Measurements from ENCODE around the gene NLGN4X.

Gene NLGN4X

DNA sequence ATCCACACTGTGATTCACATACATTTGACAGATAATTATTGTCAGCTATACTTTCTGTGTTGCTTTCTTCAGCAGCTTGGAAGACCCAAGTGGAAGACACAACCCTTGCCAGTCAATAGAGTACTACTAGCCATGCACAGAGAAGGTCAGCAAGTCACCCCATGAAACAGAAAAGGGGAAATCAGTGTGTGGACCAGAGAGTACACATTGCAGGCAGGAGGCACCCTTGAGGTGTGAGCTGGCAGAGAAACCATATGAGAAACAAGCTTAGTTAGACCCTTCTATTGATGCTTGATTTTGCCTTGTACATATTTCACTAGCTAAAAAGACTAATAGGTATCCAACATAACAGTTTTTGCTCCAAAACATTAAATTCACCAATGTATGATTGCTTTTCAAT is 99.5 kb downstream of the NLGN4X start:
- H3K36me3 Mint-ChIP-seq (ENCODE audit: low read depth): no peaks in the 10 kb centered on the region
- H3K27me3 Mint-ChIP-seq: no peaks in the 10 kb centered on the region
- H3K4me1 Mint-ChIP-seq (ENCODE audit: low read depth): no peaks in the 10 kb centered on the region
- intact Hi-C loops (cut with micrococcal nuclease): no loop called here
- H3K9me3 Mint-ChIP-seq: no peaks in the 10 kb centered on the region
- no peak overlapping the region for H3K4me3 Mint-ChIP-seq
- H3K27ac Mint-ChIP-seq: no peak overlapping the region

DNA sequence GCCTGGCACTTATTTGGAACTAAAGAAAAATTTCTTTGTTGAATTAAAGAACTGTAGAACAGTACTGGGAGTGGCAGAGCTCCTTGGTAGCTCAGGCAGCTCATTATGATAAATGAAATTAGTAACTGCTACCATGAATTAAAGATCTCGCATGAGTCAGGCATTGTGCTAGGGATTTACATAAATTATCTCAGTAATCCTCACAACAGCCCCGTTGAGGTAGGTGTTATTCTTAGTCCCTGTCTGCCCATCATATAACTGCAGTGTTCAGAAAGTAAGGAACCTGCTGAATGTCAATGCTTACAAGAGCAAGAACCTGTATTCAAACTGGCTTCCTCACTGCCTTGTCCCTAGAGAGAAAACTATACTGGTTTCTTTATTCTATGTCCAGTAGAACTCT is 108.3 kb downstream of the NLGN4X start:
- H3K36me3 Mint-ChIP-seq (ENCODE audit: low read depth): no peaks in the 10 kb centered on the region
- no peaks in the 10 kb centered on the region for H3K4me1 Mint-ChIP-seq (ENCODE audit: low read depth)
- H3K4me3 Mint-ChIP-seq: no peak overlapping the region

DNA sequence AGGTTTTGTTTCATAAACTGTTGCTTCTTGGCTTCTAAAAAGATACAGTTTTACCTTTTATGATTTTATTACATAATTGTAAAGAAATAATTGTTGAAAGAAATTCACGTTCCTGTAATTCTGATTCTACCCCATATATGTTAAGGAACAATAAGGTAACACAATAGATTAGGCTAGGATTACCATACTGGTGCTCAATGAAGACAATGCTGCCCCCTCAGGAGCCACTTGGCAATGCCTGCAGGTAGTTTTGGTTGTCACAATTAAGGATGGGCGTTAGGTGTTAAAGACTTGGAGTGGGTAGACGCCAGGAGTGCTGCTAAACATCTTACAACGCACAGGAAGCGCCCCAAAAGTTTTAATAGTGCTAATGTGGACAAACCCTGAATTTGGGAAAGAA is 133.2 kb downstream of the NLGN4X start:
- intact Hi-C loops (cut with micrococcal nuclease): no loop called here
- Mint-ChIP-seq H3K9me3 (peaks cover 16% of the 10 kb centered on the region), H3K27me3 (no peaks in the 10 kb centered on the region), H3K4me3 (no peak overlapping the region), H3K36me3 (ENCODE audit: low read depth) (no peaks in the 10 kb centered on the region), H3K27ac (no peak overlapping the region), H3K4me1 (ENCODE audit: low read depth) (no peaks in the 10 kb centered on the region)

More for the DNA sequence above, 108.3 kb downstream of the NLGN4X start:
- Mint-ChIP-seq H3K27me3 (no peaks in the 10 kb centered on the region), H3K27ac (no peak overlapping the region), H3K9me3 (peaks cover 31% of the 10 kb centered on the region)
- intact Hi-C loops (cut with micrococcal nuclease): no loop called here

- intact Hi-C loops (cut with micrococcal nuclease): no loop called here
- Mint-ChIP-seq H3K4me3 (no peak overlapping the region), H3K36me3 (ENCODE audit: low read depth) (no peaks in the 10 kb centered on the region), H3K27me3 (no peaks in the 10 kb centered on the region), H3K4me1 (ENCODE audit: low read depth) (no peaks in the 10 kb centered on the region), H3K27ac (no peak overlapping the region), H3K9me3 (peaks cover 11% of the 10 kb centered on the region)
Observed at GRCh38 chrX:6074532-6074931, 154.1 kb downstream of the NLGN4X start.

GRCh38 chrX:6071731-6072130 is 156.9 kb downstream of the NLGN4X start:
- intact Hi-C loops (cut with micrococcal nuclease): no loop called here
- Mint-ChIP-seq H3K4me1 (ENCODE audit: low read depth) (no peaks in the 10 kb centered on the region), H3K27ac (no peak overlapping the region), H3K27me3 (no peaks in the 10 kb centered on the region), H3K4me3 (no peak overlapping the region), H3K36me3 (ENCODE audit: low read depth) (no peaks in the 10 kb centered on the region), H3K9me3 (peaks cover 11% of the 10 kb centered on the region)

- Mint-ChIP-seq H3K4me1 (ENCODE audit: low read depth) (no peaks in the 10 kb centered on the region), H3K36me3 (ENCODE audit: low read depth) (no peaks in the 10 kb centered on the region), H3K4me3 (no peak overlapping the region), H3K27ac (no peak overlapping the region), H3K9me3 (peaks cover 6% of the 10 kb centered on the region), H3K27me3 (no peaks in the 10 kb centered on the region)
- intact Hi-C loops (cut with micrococcal nuclease): no loop called here
Observed at GRCh38 chrX:6067600-6067999, 161.1 kb downstream of the NLGN4X start.

GRCh38 chrX:6053141-6053540 is 175.5 kb downstream of the NLGN4X start:
- no peaks in the 10 kb centered on the region for H3K36me3 Mint-ChIP-seq (ENCODE audit: low read depth)
- H3K4me1 Mint-ChIP-seq (ENCODE audit: low read depth): no peaks in the 10 kb centered on the region
- intact Hi-C loops (cut with micrococcal nuclease): no loop called here
- no peaks in the 10 kb centered on the region for H3K9me3 Mint-ChIP-seq
- no peak overlapping the region for H3K27ac Mint-ChIP-seq
- H3K27me3 Mint-ChIP-seq: no peaks in the 10 kb centered on the region
- no peak overlapping the region for H3K4me3 Mint-ChIP-seq

DNA sequence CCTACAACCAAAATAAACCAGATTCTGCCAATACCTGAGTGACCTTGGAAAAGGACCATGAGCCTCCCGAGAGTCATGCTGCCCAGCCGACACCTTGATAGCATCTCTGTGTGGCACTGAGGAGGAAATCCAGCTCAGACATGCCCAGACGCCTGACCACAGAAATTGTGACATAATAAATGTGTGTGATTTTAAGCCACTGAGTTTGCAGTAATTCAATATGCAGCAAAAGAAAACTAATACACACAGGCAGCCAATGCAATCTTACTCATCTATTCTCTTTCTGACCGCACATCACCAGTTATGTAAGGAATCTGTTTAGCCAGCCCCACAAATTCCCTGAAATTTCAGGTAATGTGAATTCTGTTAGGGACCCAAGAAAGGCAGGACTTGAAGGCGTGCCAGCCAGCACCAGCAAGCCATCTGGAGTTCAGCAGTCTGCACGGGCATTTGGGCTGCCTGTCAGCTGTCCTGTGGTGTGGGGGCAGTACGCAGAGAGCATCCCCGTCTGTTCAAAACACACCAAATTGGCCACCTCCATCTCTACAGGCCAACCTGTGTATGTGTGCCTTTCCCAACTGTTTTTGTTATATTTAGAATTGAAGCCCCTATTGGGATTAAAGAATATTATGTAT is 176.4 kb downstream of the NLGN4X start:
- Mint-ChIP-seq H3K27me3 (no peaks in the 10 kb centered on the region), H3K36me3 (ENCODE audit: low read depth) (no peaks in the 10 kb centered on the region), H3K27ac (no peak overlapping the region), H3K9me3 (no peaks in the 10 kb centered on the region), H3K4me1 (ENCODE audit: low read depth) (no peaks in the 10 kb centered on the region), H3K4me3 (no peak overlapping the region)
- intact Hi-C loops (cut with micrococcal nuclease): no loop called here

GRCh38 chrX:6049132-6049531 is 179.5 kb downstream of the NLGN4X start:
- Mint-ChIP-seq H3K27ac (no peak overlapping the region), H3K36me3 (ENCODE audit: low read depth) (no peaks in the 10 kb centered on the region), H3K27me3 (no peaks in the 10 kb centered on the region), H3K9me3 (no peaks in the 10 kb centered on the region), H3K4me1 (ENCODE audit: low read depth) (no peaks in the 10 kb centered on the region), H3K4me3 (no peak overlapping the region)
- intact Hi-C loops (cut with micrococcal nuclease): no loop called here

GRCh38 chrX:6041630-6042029 is 187.0 kb downstream of the NLGN4X start:
- Mint-ChIP-seq H3K4me1 (ENCODE audit: low read depth) (no peaks in the 10 kb centered on the region), H3K36me3 (ENCODE audit: low read depth) (no peaks in the 10 kb centered on the region), H3K27ac (no peak overlapping the region), H3K9me3 (no peaks in the 10 kb centered on the region), H3K27me3 (no peaks in the 10 kb centered on the region), H3K4me3 (no peak overlapping the region)
- intact Hi-C loops (cut with micrococcal nuclease): no loop called here

DNA sequence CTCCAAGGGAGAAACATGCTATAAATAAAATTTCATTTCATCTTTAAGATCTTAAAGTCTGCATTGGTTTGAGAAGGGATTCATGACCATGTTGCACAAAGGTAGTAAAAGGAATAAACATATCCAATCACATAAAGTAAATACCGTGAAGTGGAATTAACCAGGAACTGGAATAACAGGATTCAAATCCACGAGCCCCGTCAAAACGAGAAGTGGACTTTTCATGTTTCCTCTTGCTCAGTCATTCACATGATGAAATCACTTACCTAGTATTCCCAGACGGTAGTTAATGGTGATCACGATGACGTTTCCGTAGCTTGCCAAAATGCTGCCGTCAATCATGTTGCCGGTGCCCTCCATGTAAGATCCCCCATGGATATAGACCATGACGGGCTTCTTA is 199.7 kb downstream of the NLGN4X start:
- no peaks in the 10 kb centered on the region for H3K9me3 Mint-ChIP-seq
- H3K27ac Mint-ChIP-seq: no peak overlapping the region
- no peaks in the 10 kb centered on the region for H3K4me1 Mint-ChIP-seq (ENCODE audit: low read depth)
- H3K36me3 Mint-ChIP-seq (ENCODE audit: low read depth): no peaks in the 10 kb centered on the region
- intact Hi-C loops (cut with micrococcal nuclease): no loop called here
- H3K27me3 Mint-ChIP-seq: no peaks in the 10 kb centered on the region
- H3K4me3 Mint-ChIP-seq: no peak overlapping the region

DNA sequence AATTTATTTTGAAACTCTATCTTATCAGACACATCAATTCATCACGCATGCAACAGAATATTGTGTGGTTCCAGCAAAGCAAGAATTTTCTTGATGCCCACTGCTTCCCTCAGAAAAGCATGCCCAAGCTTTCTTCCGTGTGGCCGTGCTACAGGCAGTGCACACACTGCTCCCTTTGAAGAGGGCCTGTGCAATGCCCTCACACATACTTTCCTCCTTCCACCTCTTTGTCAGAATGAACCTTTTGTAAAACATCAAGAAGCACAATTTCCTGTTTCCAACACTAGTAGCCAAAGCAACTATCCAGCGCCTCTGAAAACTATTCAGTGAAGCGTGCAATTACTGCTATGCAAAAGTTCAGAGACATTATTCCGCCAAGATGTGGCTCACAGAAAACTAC is 201.7 kb downstream of the NLGN4X start:
- no peaks in the 10 kb centered on the region for H3K27me3 Mint-ChIP-seq
- no peaks in the 10 kb centered on the region for H3K4me1 Mint-ChIP-seq (ENCODE audit: low read depth)
- H3K27ac Mint-ChIP-seq: no peak overlapping the region
- intact Hi-C loops (cut with micrococcal nuclease): no loop called here
- no peaks in the 10 kb centered on the region for H3K36me3 Mint-ChIP-seq (ENCODE audit: low read depth)
- no peaks in the 10 kb centered on the region for H3K9me3 Mint-ChIP-seq
- no peak overlapping the region for H3K4me3 Mint-ChIP-seq

DNA sequence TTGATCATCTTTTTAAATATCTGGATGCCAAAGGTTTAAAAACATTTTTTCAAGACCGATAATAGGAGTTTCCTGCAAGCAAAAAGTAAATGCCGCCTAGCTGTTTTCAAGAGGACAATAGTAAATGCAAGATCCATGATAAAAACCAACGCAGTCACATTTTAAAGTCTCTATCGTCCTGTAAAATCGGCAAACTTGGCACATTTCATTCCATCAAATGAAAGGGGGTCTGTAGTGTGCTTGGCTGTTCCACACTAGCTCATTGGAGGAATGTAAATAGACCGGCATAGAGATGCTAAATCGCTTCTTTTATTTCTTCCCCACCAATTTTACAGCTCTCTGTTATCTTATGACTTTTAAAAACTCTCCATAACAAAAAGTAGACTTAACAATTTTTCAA is 202.2 kb downstream of the NLGN4X start:
- Mint-ChIP-seq H3K27me3 (no peaks in the 10 kb centered on the region), H3K4me1 (ENCODE audit: low read depth) (no peaks in the 10 kb centered on the region), H3K4me3 (no peak overlapping the region), H3K36me3 (ENCODE audit: low read depth) (no peaks in the 10 kb centered on the region), H3K9me3 (no peaks in the 10 kb centered on the region), H3K27ac (no peak overlapping the region)
- intact Hi-C loops (cut with micrococcal nuclease): no loop called here

DNA sequence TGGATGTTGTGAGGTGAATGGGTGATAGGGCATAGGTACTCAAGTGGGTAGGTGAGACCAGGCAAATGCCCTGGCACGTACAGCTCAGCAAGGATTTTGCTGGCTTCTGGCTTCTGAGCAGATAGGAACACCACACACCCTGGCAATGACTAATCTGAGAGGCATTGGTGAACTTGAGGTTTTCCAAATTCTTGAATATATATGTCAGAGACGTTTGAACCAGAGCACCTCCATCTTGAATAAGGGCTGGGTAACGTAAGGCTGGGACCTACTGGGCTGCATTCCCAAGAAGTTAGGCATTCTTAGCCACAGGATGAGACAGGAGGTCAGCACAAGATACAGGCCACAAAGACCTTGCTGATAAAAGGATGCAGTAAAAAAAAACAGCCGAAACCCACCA is 204.5 kb downstream of the NLGN4X start:
- H3K27me3 Mint-ChIP-seq: no peaks in the 10 kb centered on the region
- H3K4me1 Mint-ChIP-seq (ENCODE audit: low read depth): no peaks in the 10 kb centered on the region
- no peaks in the 10 kb centered on the region for H3K9me3 Mint-ChIP-seq
- intact Hi-C loops (cut with micrococcal nuclease): no loop called here
- H3K36me3 Mint-ChIP-seq (ENCODE audit: low read depth): no peaks in the 10 kb centered on the region
- no peak overlapping the region for H3K4me3 Mint-ChIP-seq
- H3K27ac Mint-ChIP-seq: no peak overlapping the region

DNA sequence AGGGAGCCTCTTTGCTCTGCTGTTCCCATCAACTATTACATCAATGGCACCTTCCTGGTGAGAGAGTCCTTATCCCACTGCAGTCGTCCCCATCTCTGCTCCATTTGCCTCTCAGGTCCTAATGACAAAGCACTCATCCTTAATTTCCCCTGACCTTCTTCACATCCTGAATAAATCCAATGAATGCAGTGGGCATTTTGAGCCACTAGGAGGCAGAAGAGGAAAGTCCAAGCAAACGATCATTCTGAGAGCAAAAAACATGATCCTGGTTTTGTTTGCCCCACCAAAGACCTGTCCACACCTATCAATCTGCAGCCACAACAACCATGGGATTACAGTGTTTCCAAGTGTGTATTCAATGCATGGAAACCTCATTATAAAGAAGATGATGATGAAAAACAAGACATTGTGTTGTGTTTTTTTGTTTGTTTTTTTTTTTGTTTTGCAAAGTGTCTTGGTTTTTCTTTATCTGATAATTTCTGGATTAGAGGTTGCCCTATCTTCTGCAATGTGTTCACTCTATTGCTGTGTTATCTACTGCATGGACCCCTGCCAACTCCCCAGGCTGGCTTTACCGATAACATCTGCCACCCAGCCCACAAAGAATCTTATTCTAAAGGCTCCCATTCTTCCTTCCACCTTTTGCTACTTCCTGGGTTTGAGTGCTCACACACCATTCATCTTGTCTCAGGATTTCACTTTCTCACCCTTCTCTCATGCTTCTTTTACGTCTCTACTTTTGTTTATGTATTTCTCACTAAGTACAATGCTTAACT is 207.2 kb downstream of the NLGN4X start:
- no peak overlapping the region for H3K4me3 Mint-ChIP-seq
- H3K27me3 Mint-ChIP-seq: no peaks in the 10 kb centered on the region
- no peaks in the 10 kb centered on the region for H3K9me3 Mint-ChIP-seq
- no peaks in the 10 kb centered on the region for H3K4me1 Mint-ChIP-seq (ENCODE audit: low read depth)
- H3K36me3 Mint-ChIP-seq (ENCODE audit: low read depth): no peaks in the 10 kb centered on the region
- H3K27ac Mint-ChIP-seq: no peak overlapping the region
- intact Hi-C loops (cut with micrococcal nuclease): no loop called here
